Mesenchymal stem cell (in vitro differentiated cells and primary cell): ENCODE data around the gene TUT4.
A peak's percentile ranks its signal among the peaks of the same experiment; 100 is the strongest.

Experiments
- DNase-seq: peaks from one replicate; pipeline ENCODE4 v3.0.0-alpha.2; 2013
- H2AFZ ChIP-seq: one replicate; pipeline ENCODE4 v1.6.1; 2013; ENCODE audit warnings: low read depth, mild to moderate bottlenecking, control low read depth, inconsistent platforms, low read length, moderate library complexity
- H2AK5ac ChIP-seq: 2 replicates; pipeline ENCODE4 v1.6.1; 2013; ENCODE audit warnings: low read length, moderate library complexity, mild to moderate bottlenecking, inconsistent platforms; ENCODE audit not compliant: severe bottlenecking
- H2BK120ac ChIP-seq: one replicate; pipeline ENCODE4 v1.6.1; 2013; ENCODE audit warnings: low read depth, mild to moderate bottlenecking, inconsistent platforms, low read length, moderate library complexity
- H2BK12ac ChIP-seq, 2 experiments: one replicate each; pipeline ENCODE4 v1.6.1; 2013; ENCODE audit warnings: inconsistent platforms in 2 of 2, low read length in 2 of 2, mild to moderate bottlenecking in 2 of 2, moderate library complexity in 2 of 2, control low read depth in 1 of 2
- H2BK15ac ChIP-seq: one replicate; pipeline ENCODE4 v1.6.1; 2013; ENCODE audit warnings: mild to moderate bottlenecking, low read depth, inconsistent platforms; ENCODE audit not compliant: poor library complexity, severe bottlenecking
- H2BK5ac ChIP-seq: 2 replicates; pipeline ENCODE4 v1.6.1; 2013; ENCODE audit warnings: low read depth, mild to moderate bottlenecking, low read length, control low read depth, inconsistent platforms; ENCODE audit not compliant: poor library complexity, severe bottlenecking
- H3K14ac ChIP-seq, 2 experiments: one replicate each; pipeline ENCODE4 v1.6.1; 2013; ENCODE audit warnings: inconsistent platforms in 2 of 2, low read length in 2 of 2, control low read depth in 1 of 2, mild to moderate bottlenecking in 1 of 2, moderate library complexity in 1 of 2
- H3K18ac ChIP-seq, 2 experiments: one replicate each; pipeline ENCODE4 v1.6.1; 2013; ENCODE audit warnings: inconsistent platforms in 2 of 2, low read length in 2 of 2, control low read depth in 1 of 2, low read depth in 1 of 2, mild to moderate bottlenecking in 1 of 2
- H3K23ac ChIP-seq, 2 experiments: one replicate each; pipeline ENCODE4 v1.6.1; 2013; ENCODE audit warnings: inconsistent platforms in 2 of 2, low read length in 2 of 2, mild to moderate bottlenecking in 2 of 2, moderate library complexity in 2 of 2, control low read depth in 1 of 2
- H3K27ac ChIP-seq: 2 replicates; pipeline ENCODE4 v1.5.1; 2013; ENCODE audit warnings: mild to moderate bottlenecking, moderate library complexity, low read length, control low read depth, inconsistent platforms; ENCODE audit not compliant: poor library complexity, severe bottlenecking
- H3K27me3 ChIP-seq, 2 experiments: 2 replicates each; pipeline versions ENCODE4 v1.6.1 to v1.7.0; 2013; ENCODE audit warnings: low read length in 2 of 2, mild to moderate bottlenecking in 2 of 2, moderate library complexity in 2 of 2, control low read depth in 1 of 2, inconsistent platforms in 1 of 2; ENCODE audit not compliant: control insufficient read depth in 1 of 2, insufficient read depth in 1 of 2
- H3K36me3 ChIP-seq, 2 experiments: 2 replicates each; pipeline versions ENCODE4 v1.6.1 to v1.7.0; 2013; ENCODE audit warnings: low read length in 2 of 2, control low read depth in 1 of 2, inconsistent platforms in 1 of 2, low read depth in 1 of 2, mild to moderate bottlenecking in 1 of 2; ENCODE audit not compliant: insufficient read depth in 2 of 2, control insufficient read depth in 1 of 2
- H3K4ac ChIP-seq, 2 experiments: one replicate each; pipeline ENCODE4 v1.6.1; 2013; ENCODE audit warnings: inconsistent platforms in 2 of 2, low read length in 2 of 2, mild to moderate bottlenecking in 2 of 2, moderate library complexity in 2 of 2, control low read depth in 1 of 2, low read depth in 1 of 2
- H3K4me1 ChIP-seq: 2 replicates; pipeline ENCODE4 v1.6.1; 2013; ENCODE audit warnings: low read depth, low read length, control low read depth; ENCODE audit not compliant: control insufficient read depth, insufficient read depth
- H3K4me2 ChIP-seq: 2 replicates; pipeline ENCODE4 v1.6.1; 2013; ENCODE audit warnings: low read length, mild to moderate bottlenecking, inconsistent platforms; ENCODE audit not compliant: poor library complexity, severe bottlenecking
- H3K4me3 ChIP-seq, 2 experiments: 2 replicates each; pipeline versions ENCODE4 v1.5.1 to v1.7.0; 2013; ENCODE audit warnings: low read length in 2 of 2, mild to moderate bottlenecking in 2 of 2, control low read depth in 1 of 2, low read depth in 1 of 2; ENCODE audit not compliant: insufficient read depth in 1 of 2
- H3K79me1 ChIP-seq: replicated peaks from 2 replicates; pipeline ENCODE4 v1.6.1; 2013; ENCODE audit warnings: mild to moderate bottlenecking, control low read depth, low read length, inconsistent platforms; ENCODE audit not compliant: poor library complexity, severe bottlenecking
- H3K9ac ChIP-seq: 2 replicates; pipeline ENCODE4 v1.7.0; 2013; ENCODE audit warnings: mild to moderate bottlenecking, low read length, moderate library complexity
- H3K9me3 ChIP-seq: 2 replicates; pipeline ENCODE4 v1.7.0; 2013; ENCODE audit warnings: mild to moderate bottlenecking, low read length; ENCODE audit not compliant: control insufficient read depth
- H4K8ac ChIP-seq: one replicate; pipeline ENCODE4 v1.6.1; 2013; ENCODE audit warnings: inconsistent platforms, mild to moderate bottlenecking, low read length, moderate library complexity
- H4K91ac ChIP-seq: one replicate; pipeline ENCODE4 v1.6.1; 2013; ENCODE audit warnings: mild to moderate bottlenecking, low read length, inconsistent platforms
- WGBS: methylation state at CpG from one replicate; pipeline ENCODE4 v1.1.7; 2013; ENCODE audit warnings: mixed read lengths; 5-methylcytosine and 5-hydroxymethylcytosine counted together

Gene TUT4

GRCh38 chr1:52546852-52547251, 6.0 kb downstream of the TUT4 start:
- Histone ChIP-seq H2AFZ (no peak overlapping the region), H2AK5ac (no peak overlapping the region), H4K91ac (no peak overlapping the region), H3K9me3 (peaks cover 17% of the 10 kb centered on the region), H2BK5ac (no peak overlapping the region), H3K27ac (no peak overlapping the region), H4K8ac (no peak overlapping the region), H3K18ac (no peak overlapping the region), H3K79me1 (peaks cover 3% of the 10 kb centered on the region), H3K23ac (no peak overlapping the region), H2BK12ac (no peak overlapping the region), H3K9ac (no peak overlapping the region), H3K4me2 (no peak overlapping the region), H2BK15ac (no peak overlapping the region), H3K4me3 (no peak overlapping the region), H3K36me3 (no peaks in the 10 kb centered on the region), H3K27me3 (no peaks in the 10 kb centered on the region), H3K4me1 (no peaks in the 10 kb centered on the region), H2BK120ac (no peak overlapping the region), H3K4ac (no peak overlapping the region), H3K14ac (no peak overlapping the region)
- WGBS, result 94% methylated on average over 3 of the region's 5 CpGs
- DNase-seq, result no peak

- Histone ChIP-seq H2AK5ac (no peak overlapping the region), H3K4me1 (no peaks in the 10 kb centered on the region), H2BK12ac (no peak overlapping the region), H3K14ac (no peak overlapping the region), H3K79me1 (peaks cover 4% of the 10 kb centered on the region), H3K23ac (no peak overlapping the region), H3K4me3 (no peak overlapping the region), H2BK5ac (no peak overlapping the region), H3K4me2 (no peak overlapping the region), H4K8ac (no peak overlapping the region), H3K27me3 (no peaks in the 10 kb centered on the region), H2BK120ac (no peak overlapping the region), H3K9me3 (peaks cover 28% of the 10 kb centered on the region), H3K27ac (no peak overlapping the region), H2BK15ac (no peak overlapping the region), H3K18ac (no peak overlapping the region), H2AFZ (no peak overlapping the region), H4K91ac (no peak overlapping the region), H3K36me3 (no peaks in the 10 kb centered on the region), H3K9ac (no peak overlapping the region), H3K4ac (no peak overlapping the region)
- WGBS, result 98% methylated on average over 7 of the region's 8 CpGs
- DNase-seq, result no peak
These were observed 8.0 kb downstream of the TUT4 start for GRCh38 chr1:52544665-52545525.

DNA sequence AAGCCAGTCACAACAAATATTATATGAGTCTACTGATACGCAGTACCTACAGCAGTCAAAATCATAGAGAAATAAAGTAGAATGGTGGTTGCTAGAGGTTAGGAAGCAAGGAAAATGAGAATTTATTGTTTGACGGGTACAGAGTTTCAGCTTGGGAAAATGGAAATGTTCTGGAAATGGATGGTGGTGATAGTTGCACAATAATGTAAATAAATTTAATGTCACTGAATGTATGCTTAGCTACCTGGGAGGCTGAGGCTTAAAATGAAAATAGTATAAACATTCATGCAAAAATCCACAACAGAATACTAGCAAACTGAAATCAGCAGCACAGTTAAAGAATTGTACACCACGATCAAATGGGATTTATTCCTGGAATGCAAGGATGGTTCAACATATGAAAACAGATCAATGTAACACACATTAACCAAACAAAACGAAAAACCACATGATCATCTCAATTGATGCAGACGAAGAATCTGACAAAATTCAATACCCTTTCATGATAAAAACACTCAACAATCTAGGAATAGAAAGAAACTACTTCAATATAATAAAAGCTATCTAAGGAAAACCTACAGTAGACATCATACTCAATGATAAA, 10.7 kb downstream of the TUT4 start:
- peak; percentile 5 for DNase-seq
- Histone ChIP-seq H3K9ac (no peak overlapping the region), H2BK12ac (no peak overlapping the region), H4K8ac (no peak overlapping the region), H3K36me3 (no peaks in the 10 kb centered on the region), H2BK15ac (no peak overlapping the region), H3K79me1 (peaks cover 13% of the 10 kb centered on the region), H3K4ac (no peak overlapping the region), H2AFZ (no peak overlapping the region), H3K14ac (no peak overlapping the region), H3K23ac (no peak overlapping the region), H3K4me3 (peak overlapping the region in 1 of 2 experiments; percentile 7), H3K4me1 (no peaks in the 10 kb centered on the region), H3K18ac (no peak overlapping the region), H3K4me2 (no peak overlapping the region), H3K27me3 (no peaks in the 10 kb centered on the region), H2BK120ac (no peak overlapping the region), H2BK5ac (no peak overlapping the region), H2AK5ac (no peak overlapping the region), H3K27ac (no peak overlapping the region), H4K91ac (no peak overlapping the region), H3K9me3 (peaks cover 28% of the 10 kb centered on the region)
- WGBS, result 94% methylated on average over 5 of the region's 5 CpGs

- H2BK5ac ChIP-seq, result no peak overlapping the region
- no peak overlapping the region for H3K4me2 ChIP-seq
- WGBS, result 90% methylated on average over 1 of the region's 2 CpGs
- H2BK15ac ChIP-seq, result no peak overlapping the region
- no peak overlapping the region for H3K27ac ChIP-seq
- H3K79me1 ChIP-seq, result peaks cover 27% of the 10 kb centered on the region
- H3K4me1 ChIP-seq, result peaks cover 4% of the 10 kb centered on the region
- DNase-seq, result peak; percentile 5
- no peak overlapping the region for H3K9ac ChIP-seq
- no peak overlapping the region for H3K4me3 ChIP-seq
- no peak overlapping the region for H2BK120ac ChIP-seq
- H4K91ac ChIP-seq, result no peak overlapping the region
- H2BK12ac ChIP-seq, result no peak overlapping the region
- no peak overlapping the region for H3K14ac ChIP-seq
- H3K27me3 ChIP-seq, result no peaks in the 10 kb centered on the region
- H3K36me3 ChIP-seq, result no peaks in the 10 kb centered on the region
- H4K8ac ChIP-seq, result no peak overlapping the region
- H2AFZ ChIP-seq, result no peak overlapping the region
- no peak overlapping the region for H2AK5ac ChIP-seq
- H3K9me3 ChIP-seq, result peaks cover 9% of the 10 kb centered on the region
- H3K23ac ChIP-seq, result no peak overlapping the region
- H3K18ac ChIP-seq, result no peak overlapping the region
- no peak overlapping the region for H3K4ac ChIP-seq
These were observed 17.7 kb downstream of the TUT4 start for GRCh38 chr1:52534928-52535764.
